MCF 10A (cell line): ENCODE measurements around the gene MVP. TPM values are rescaled to one million over a fixed set of nuclear protein-coding genes. Genes with fewer than 3 reads are reported as not detected.

Experiments
- BruUV-seq: library from RNA; stranded (reverse); fragments of 400-500 nt; replicated peaks from 2 replicates; lab custom pipeline; 2021; lab: Mats Ljungman, UMichigan
- CTCF ChIA-PET: fragments of 300-600 bp; sonication (Branson Sonifier 250); formaldehyde crosslinking; extraction: SDS; loops from one replicate; lab custom pipeline; 2021; ENCODE audit warnings: antibody characterized with exemption, inconsistent platforms; lab: Yijun Ruan, JAX
- POLR2A ChIA-PET: fragments of 300-600, 350-650 bp; sonication (Branson Sonifier 250); formaldehyde crosslinking; extraction: SDS; loops from one replicate; lab custom pipeline; 2020; ENCODE audit warnings: antibody characterized with exemption, inconsistent platforms; lab: Yijun Ruan, JAX
- DNase-seq: peaks from one replicate; pipeline ENCODE4 v3.0.0-alpha.2; 2018; ENCODE audit not compliant: unreplicated experiment
- H3K27ac Mint-ChIP-seq: one replicate; pipeline ENCODE4 v1.8.0; 2022; ENCODE audit warnings: mild to moderate bottlenecking, low read depth, mixed read lengths; ENCODE audit not compliant: unreplicated experiment
- H3K27me3 Mint-ChIP-seq: one replicate; pipeline ENCODE4 v1.8.0; 2022; ENCODE audit warnings: mixed read lengths; ENCODE audit not compliant: insufficient read depth, unreplicated experiment
- H3K36me3 Mint-ChIP-seq: one replicate; pipeline ENCODE4 v1.8.0; 2022; ENCODE audit warnings: mild to moderate bottlenecking, moderate library complexity, mixed read lengths; ENCODE audit not compliant: insufficient read depth, unreplicated experiment
- H3K4me1 Mint-ChIP-seq: one replicate; pipeline ENCODE4 v1.8.0; 2022; ENCODE audit warnings: mixed read lengths; ENCODE audit not compliant: insufficient read depth, unreplicated experiment
- H3K4me3 Mint-ChIP-seq: one replicate; pipeline ENCODE4 v1.8.0; 2022; ENCODE audit warnings: mild to moderate bottlenecking, moderate library complexity, mixed read lengths; ENCODE audit not compliant: unreplicated experiment
- H3K9me3 Mint-ChIP-seq: one replicate; pipeline ENCODE4 v1.8.0; 2022; ENCODE audit warnings: mixed read lengths; ENCODE audit not compliant: unreplicated experiment
- intact Hi-C: fragments of 100-400 bp; cut with micrococcal nuclease; formaldehyde crosslinking; loops from 2 replicates; pipeline ENCODE4 v1.14.1; 2022
- total RNA-seq: library from RNA; stranded (reverse); gene quantifications from 2 replicates; pipeline ENCODE4 v1.2.3, GENCODE V29; 2022
- TF ChIP-seq, protein P1 (sequence below): fragments of 200-600 bp; IDR thresholded peaks from one replicate; pipeline ENCODE4 v1.8.0; 2022; ENCODE audit warnings: antibody characterized with exemption, mild to moderate bottlenecking; ENCODE audit not compliant: unreplicated experiment

The MVP gene
- total RNA-seq, 1 experiment from 2014 or later, result 56.5 TPM

DNA sequence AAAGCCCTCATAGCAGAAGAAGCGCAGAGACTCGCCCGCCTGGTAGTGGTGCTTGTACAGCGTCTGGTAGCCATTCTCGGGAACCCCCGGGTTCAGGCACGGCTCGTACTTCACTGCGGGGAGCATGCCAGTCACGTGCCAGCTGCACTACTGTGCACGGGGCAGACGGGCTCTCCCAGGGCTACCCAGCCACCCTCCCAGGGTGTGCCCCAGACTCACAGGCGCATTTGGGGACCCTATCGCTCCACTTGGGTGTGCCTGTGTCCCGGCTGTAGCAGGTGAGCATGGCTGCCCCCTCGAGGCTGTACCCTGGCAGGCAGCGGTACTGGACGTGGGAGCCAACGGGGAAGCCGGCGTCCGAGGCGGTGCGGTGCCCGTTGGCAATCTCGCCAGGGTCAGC, 53.1 kb downstream of the MVP start:
- Mint-ChIP-seq H3K9me3 (no peaks in the 10 kb centered on the region), H3K27ac (no peak overlapping the region), H3K4me3 (no peak overlapping the region), H3K4me1 (no peaks in the 10 kb centered on the region), H3K27me3 (peaks cover 10% of the 10 kb centered on the region), H3K36me3 (peaks cover 7% of the 10 kb centered on the region)
- intact Hi-C loops, result no loop called here
- POLR2A ChIA-PET, result no interaction called here
- no peak for DNase-seq
- no TSS peak for BruUV-seq
- TF ChIP-seq, protein P1, sequence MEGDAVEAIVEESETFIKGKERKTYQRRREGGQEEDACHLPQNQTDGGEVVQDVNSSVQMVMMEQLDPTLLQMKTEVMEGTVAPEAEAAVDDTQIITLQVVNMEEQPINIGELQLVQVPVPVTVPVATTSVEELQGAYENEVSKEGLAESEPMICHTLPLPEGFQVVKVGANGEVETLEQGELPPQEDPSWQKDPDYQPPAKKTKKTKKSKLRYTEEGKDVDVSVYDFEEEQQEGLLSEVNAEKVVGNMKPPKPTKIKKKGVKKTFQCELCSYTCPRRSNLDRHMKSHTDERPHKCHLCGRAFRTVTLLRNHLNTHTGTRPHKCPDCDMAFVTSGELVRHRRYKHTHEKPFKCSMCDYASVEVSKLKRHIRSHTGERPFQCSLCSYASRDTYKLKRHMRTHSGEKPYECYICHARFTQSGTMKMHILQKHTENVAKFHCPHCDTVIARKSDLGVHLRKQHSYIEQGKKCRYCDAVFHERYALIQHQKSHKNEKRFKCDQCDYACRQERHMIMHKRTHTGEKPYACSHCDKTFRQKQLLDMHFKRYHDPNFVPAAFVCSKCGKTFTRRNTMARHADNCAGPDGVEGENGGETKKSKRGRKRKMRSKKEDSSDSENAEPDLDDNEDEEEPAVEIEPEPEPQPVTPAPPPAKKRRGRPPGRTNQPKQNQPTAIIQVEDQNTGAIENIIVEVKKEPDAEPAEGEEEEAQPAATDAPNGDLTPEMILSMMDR, result no peak
- CTCF ChIA-PET, result interaction anchor here (0.6 kb wide), 1 partner anchor 54 kb away, joined by 3 read pairs; no protein-coding TSS in a partner anchor

DNA sequence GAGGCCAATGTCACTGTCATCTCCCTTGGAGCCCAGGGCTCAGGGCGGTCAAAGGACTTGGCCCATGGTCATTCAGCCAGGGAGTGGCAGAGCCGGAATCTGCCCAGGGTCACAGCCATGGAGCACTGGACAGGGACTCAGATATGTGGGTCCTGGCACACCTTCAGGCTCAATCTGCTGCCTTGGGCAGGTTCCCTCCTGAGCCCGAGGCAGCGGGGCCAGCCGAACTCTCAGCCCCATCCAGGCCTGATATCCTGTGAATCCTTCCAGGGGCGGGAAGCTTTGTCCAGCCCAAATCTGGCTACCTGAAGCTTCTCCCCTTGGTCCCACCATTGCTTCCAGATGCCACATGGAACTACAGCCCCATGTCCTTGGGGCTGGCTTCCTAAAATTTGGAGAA, 54.9 kb downstream of the MVP start:
- POLR2A ChIA-PET, result no interaction called here
- BruUV-seq, result no TSS peak
- TF ChIP-seq, protein P1, result no peak
- Mint-ChIP-seq H3K36me3 (peaks cover 7% of the 10 kb centered on the region), H3K4me3 (no peak overlapping the region), H3K27me3 (peaks cover 10% of the 10 kb centered on the region), H3K27ac (no peak overlapping the region), H3K4me1 (no peaks in the 10 kb centered on the region), H3K9me3 (no peaks in the 10 kb centered on the region)
- intact Hi-C loops, result no loop called here
- CTCF ChIA-PET, result interaction anchor here (0.6 kb wide), 2 partner anchors 9 to 739 kb away, joined by 3 to 5 read pairs; no protein-coding TSS in a partner anchor
- no peak for DNase-seq

DNA sequence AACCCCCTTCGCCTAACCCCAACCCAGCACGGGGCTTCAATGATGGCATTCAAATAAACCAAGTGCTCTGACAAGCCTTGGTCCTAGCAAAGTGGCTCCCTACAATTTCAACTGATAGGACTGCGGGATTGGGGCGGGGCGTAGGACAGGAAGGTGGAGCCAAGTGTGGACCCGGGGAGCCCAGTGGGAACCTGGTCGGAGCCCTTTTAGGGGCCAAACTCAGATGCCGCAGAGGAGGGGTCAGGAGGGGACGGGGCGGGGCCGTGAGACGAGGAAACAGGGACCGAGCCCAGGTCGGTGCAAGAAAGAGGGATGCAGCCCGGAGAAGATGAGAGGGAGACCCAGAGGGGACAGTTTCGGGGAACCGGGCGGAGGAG, 55.9 kb downstream of the MVP start:
- CTCF ChIA-PET, result interaction anchor here (0.6 kb wide), 1 partner anchor 13 kb away, joined by 4 read pairs; no protein-coding TSS in a partner anchor
- DNase-seq, result no peak
- POLR2A ChIA-PET, result no interaction called here
- peaks cover 7% of the 10 kb centered on the region for H3K36me3 Mint-ChIP-seq
- H3K27me3 Mint-ChIP-seq, result peaks cover 10% of the 10 kb centered on the region
- BruUV-seq, result no TSS peak
- TF ChIP-seq, protein P1, result no peak
- no peak overlapping the region for H3K27ac Mint-ChIP-seq
- intact Hi-C loops, result no loop called here
- H3K4me1 Mint-ChIP-seq, result no peaks in the 10 kb centered on the region
- no peak overlapping the region for H3K4me3 Mint-ChIP-seq
- H3K9me3 Mint-ChIP-seq, result no peaks in the 10 kb centered on the region

DNA sequence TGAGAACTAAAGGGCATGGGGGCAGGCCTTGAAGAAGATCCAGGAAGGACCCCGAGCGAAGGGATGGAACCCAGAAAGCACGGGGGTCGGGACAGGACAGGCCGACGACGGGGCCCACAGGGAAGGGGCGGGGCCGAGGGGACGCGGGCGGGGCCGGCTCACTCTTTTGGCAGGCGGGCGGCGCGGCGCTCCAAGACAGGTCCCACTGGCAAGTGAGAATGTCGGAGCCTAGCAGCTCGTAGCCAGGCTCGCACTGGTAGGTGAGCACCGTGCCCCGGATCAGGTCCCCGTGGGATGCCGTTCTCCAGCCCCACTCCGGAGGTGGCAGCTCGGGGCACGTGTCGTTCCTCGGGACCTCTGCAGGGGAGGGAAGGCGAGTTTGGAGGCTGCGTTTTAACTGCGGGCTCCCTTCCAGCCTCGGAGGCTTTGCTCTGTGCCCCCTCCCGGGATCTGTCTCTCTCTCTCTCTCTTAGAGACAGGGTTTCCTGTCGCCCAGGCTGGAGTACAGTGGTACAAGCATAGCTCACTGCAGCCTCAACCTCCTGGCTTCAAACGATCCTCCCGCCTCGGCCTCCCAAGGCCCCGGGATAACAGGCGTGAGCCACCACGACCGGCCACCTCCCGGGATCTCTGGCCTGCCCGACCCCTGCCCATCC, 56.5 kb downstream of the MVP start:
- TF ChIP-seq, protein P1, result no peak
- BruUV-seq, result no TSS peak
- POLR2A ChIA-PET, result no interaction called here
- intact Hi-C loops, result no loop called here
- no peak for DNase-seq
- no peaks in the 10 kb centered on the region for H3K9me3 Mint-ChIP-seq
- no peaks in the 10 kb centered on the region for H3K4me1 Mint-ChIP-seq
- H3K4me3 Mint-ChIP-seq, result no peak overlapping the region
- peaks cover 10% of the 10 kb centered on the region for H3K27me3 Mint-ChIP-seq
- CTCF ChIA-PET, result interaction anchor here (0.6 to 0.7 kb wide), 2 partner anchors 28 to 311 kb away, joined by 3 read pairs; no protein-coding TSS in a partner anchor
- no peak overlapping the region for H3K27ac Mint-ChIP-seq
- H3K36me3 Mint-ChIP-seq, result peaks cover 7% of the 10 kb centered on the region
